ENCODE results near the gene IFIT5. TPM values are rescaled to one million over a fixed set of nuclear protein-coding genes. Genes with fewer than 3 reads are reported as not detected.
A peak's percentile ranks its signal among the peaks of the same experiment; 100 is the strongest.

Gene IFIT5
- total RNA-seq, 4 donors from 2014 or later = 4.2 to 12.4 (median 6.5) TPM

GRCh38 chr10:89466599-89467035 lies 52.2 kb downstream of the IFIT5 start:
- Histone ChIP-seq H3K36me3 (no peaks in the 10 kb centered on the region), H3K4me1 (peaks cover 0 to 11% (median 0%) of the 10 kb centered on the region in 3 donors), H3K27ac (no peak overlapping the region), H3K27me3 (no peaks in the 10 kb centered on the region), H3K9me3 (no peaks in the 10 kb centered on the region), H3K4me3 (no peak overlapping the region)
- 23 to 24% methylated on average over 3 of the region's 3 CpGs for WGBS, 2 donors
- intact Hi-C loops (cut with DNase I) = no loop called here
- no peak for DNase-seq
- peak in 2 of 6 experiments; percentile 14 to 25 for TF ChIP-seq CTCF (IDR thresholded peaks at IDR 0.05)
- TF ChIP-seq POLR2A (IDR thresholded peaks at IDR 0.05) = no peak

GRCh38 chr10:89468191-89468965 lies 54.0 kb downstream of the IFIT5 start:
- Histone ChIP-seq H3K4me1 (peaks cover 0 to 11% (median 0%) of the 10 kb centered on the region in 3 donors), H3K4me3 (no peak overlapping the region), H3K27ac (no peak overlapping the region), H3K27me3 (no peaks in the 10 kb centered on the region), H3K36me3 (no peaks in the 10 kb centered on the region), H3K9me3 (no peaks in the 10 kb centered on the region)
- intact Hi-C loops (cut with DNase I) = no loop called here
- 82 to 85% methylated on average over 9 of the region's 9 CpGs for WGBS, 2 donors
- DNase-seq = no peak
- no peak for TF ChIP-seq POLR2A (IDR thresholded peaks at IDR 0.05)
- no peak for TF ChIP-seq CTCF (IDR thresholded peaks at IDR 0.05)

GRCh38 chr10:89469517-89469916 lies 55.1 kb downstream of the IFIT5 start:
- intact Hi-C loops (cut with DNase I) = no loop called here
- Histone ChIP-seq H3K27me3 (no peaks in the 10 kb centered on the region), H3K27ac (no peak overlapping the region), H3K36me3 (no peaks in the 10 kb centered on the region), H3K4me1 (peaks cover 0 to 11% (median 0%) of the 10 kb centered on the region in 3 donors), H3K9me3 (no peaks in the 10 kb centered on the region), H3K4me3 (no peak overlapping the region)
- no peak for TF ChIP-seq CTCF (IDR thresholded peaks at IDR 0.05)
- no peak for DNase-seq

Other genes with a start within 250 kb of the IFIT5 start
- 10 to 100 TPM in 2 of 4 donors, 1 to 10 TPM in 2; 6.4 to 27.8 (median 11.5) TPM for gene CH25H, start 207.3 kb upstream of the IFIT5 start, total RNA-seq
- 10 to 100 TPM; 19.9 to 64.1 (median 28.8) TPM for gene LIPA, start 162.8 kb upstream of the IFIT5 start, total RNA-seq
- gene IFIT2, start 112.5 kb upstream of the IFIT5 start, total RNA-seq = 1 to 10 TPM in 2 of 4 donors, under 1 TPM in 2; 0.26 to 3.0 (median 1.5) TPM
- 10 to 100 TPM in 1 of 4 donors, 1 to 10 TPM in 3; 1.0 to 14.6 (median 4.2) TPM for gene IFIT3, start 86.6 kb upstream of the IFIT5 start, total RNA-seq
- gene IFIT1B, start 36.5 kb upstream of the IFIT5 start, total RNA-seq = not detected
- 10 to 100 TPM in 1 of 4 donors, 1 to 10 TPM in 2, under 1 TPM in 1; 0.61 to 12.3 (median 2.6) TPM for gene IFIT1, start 21.9 kb upstream of the IFIT5 start, total RNA-seq
- gene SLC16A12, start 121.0 kb downstream of the IFIT5 start, total RNA-seq = 1 to 10 TPM in 1 of 4 donors, under 1 TPM in 2, not detected in 1; 0.18 to 1.3 (median 0.23) TPM
- 10 to 100 TPM in 1 of 4 donors, 1 to 10 TPM in 3; 5.8 to 12.6 (median 7.9) TPM for gene PANK1, start 230.7 kb downstream of the IFIT5 start, total RNA-seq

All from esophagus squamous epithelium (tissue), 5 donors.